SK-N-MC (cell line): Measurements from ENCODE around the gene MSMB.

ENCODE experiments used
- DNase-seq: peaks from one replicate; pipeline ENCODE4 v3.0.0-alpha.2; 2011; ENCODE audit warnings: low read depth, low spot score
- H3K27ac ChIP-seq: fragments of 200-600 bp; sonication (generic); 2 replicates; pipeline ENCODE4 v1.5.1; 2016; ENCODE audit warnings: mixed run types
- H3K36me3 ChIP-seq: fragments of 200-600 bp; sonication (generic); 2 replicates; pipeline ENCODE4 v1.6.1; 2017; ENCODE audit warnings: antibody characterized with exemption, low read length, mixed read lengths; ENCODE audit not compliant: insufficient read depth
- H3K4me3 ChIP-seq: fragments of 200-600 bp; sonication (generic); 2 replicates; pipeline ENCODE4 v1.5.1; 2016
- H3K9ac ChIP-seq: fragments of 200-600 bp; sonication (generic); 2 replicates; pipeline ENCODE4 v1.8.0; 2017; ENCODE audit warnings: mixed run types, mixed read lengths; ENCODE audit not compliant: insufficient read length
- H3K9me3 ChIP-seq: fragments of 200-600 bp; sonication (generic); 2 replicates; pipeline ENCODE4 v1.6.1; 2017; ENCODE audit warnings: low read depth, mild to moderate bottlenecking, antibody characterized with exemption, low read length, moderate library complexity, mixed read lengths
- EZH2 ChIP-seq: fragments of 200-600 bp; sonication (generic); IDR thresholded peaks from one replicate; pipeline ENCODE4 v1.6.1; 2017; ENCODE audit warnings: antibody characterized with exemption
- FOXP2 ChIP-seq: optimal IDR thresholded peaks from 2 replicates; pipeline ENCODE3; 2011; ENCODE audit warnings: mild to moderate bottlenecking, moderate library complexity; ENCODE audit not compliant: insufficient read depth; ENCODE audit errors: extremely low read length, control extremely low read depth
- POLR2AphosphoS5 ChIP-seq: IDR thresholded peaks from 2 replicates; pipeline ENCODE4 v1.6.1; 2012; ENCODE audit warnings: mild to moderate bottlenecking, low read depth, low read length, borderline replicate concordance

MSMB gene

DNA sequence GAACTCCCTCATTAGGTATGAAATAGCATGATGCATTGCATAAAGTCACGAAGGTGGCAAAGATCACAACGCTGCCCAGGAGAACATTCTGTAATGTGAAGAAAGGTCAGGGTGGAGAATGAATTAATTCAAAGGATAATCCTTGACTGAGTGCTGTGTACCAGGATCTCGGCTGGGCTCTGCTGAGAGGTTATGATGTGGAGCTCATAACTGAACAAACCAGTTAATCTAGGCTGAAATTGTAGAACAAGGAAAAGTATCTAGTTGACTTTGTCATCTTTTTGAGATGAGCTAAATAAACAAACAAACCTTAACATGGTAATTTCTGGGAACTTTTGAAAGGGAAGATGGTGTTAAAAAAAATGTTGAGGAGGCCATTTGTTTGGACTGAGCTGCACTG, 6.1 kb downstream of the MSMB start:
- TF ChIP-seq EZH2 (no peak), FOXP2 (no peak), POLR2AphosphoS5 (no peak)
- H3K27ac ChIP-seq = no peak overlapping the region
- no peaks in the 10 kb centered on the region for H3K36me3 ChIP-seq
- no peaks in the 10 kb centered on the region for H3K9me3 ChIP-seq
- no peak overlapping the region for H3K9ac ChIP-seq
- no peak for DNase-seq
- H3K4me3 ChIP-seq = no peak overlapping the region

DNA sequence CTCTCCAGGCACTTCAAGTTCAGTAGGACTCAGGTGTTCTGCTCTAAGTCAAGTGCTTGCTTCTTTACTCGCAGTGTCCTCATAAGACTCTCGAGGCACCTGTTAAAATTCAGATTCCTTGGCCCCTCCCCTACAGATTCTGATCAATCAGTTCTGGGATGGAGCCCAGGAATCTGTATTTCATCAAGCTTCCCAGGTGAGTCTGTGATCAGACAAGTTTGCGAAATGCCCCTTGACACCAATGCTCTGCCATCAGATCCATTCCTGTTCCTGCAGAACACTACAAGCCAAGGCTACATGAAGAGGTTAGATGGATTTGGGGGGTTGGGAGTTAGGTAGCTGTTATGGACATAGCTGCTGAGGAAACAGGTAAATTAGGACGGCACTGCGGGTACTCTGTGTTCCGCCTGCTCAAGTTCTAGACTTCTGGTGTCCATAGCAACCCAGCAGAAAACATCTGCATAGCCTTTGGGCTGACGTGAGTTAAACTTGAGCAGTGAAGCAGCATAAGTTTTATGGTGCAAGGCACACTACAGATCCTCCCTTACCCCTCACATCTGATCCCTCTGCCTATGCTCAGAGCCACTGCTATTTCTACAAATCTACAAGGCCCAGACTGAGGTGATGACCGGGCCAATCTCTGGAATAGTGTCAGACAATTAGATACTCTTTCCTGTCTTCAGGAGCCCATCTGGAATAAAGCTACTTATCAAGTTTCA, 8.8 kb downstream of the MSMB start:
- H3K27ac ChIP-seq = no peak overlapping the region
- H3K36me3 ChIP-seq = no peaks in the 10 kb centered on the region
- DNase-seq = no peak
- no peaks in the 10 kb centered on the region for H3K9me3 ChIP-seq
- H3K4me3 ChIP-seq = no peak overlapping the region
- TF ChIP-seq FOXP2 = no peak
- no peak for TF ChIP-seq EZH2
- TF ChIP-seq POLR2AphosphoS5 = no peak
- no peak overlapping the region for H3K9ac ChIP-seq

DNA sequence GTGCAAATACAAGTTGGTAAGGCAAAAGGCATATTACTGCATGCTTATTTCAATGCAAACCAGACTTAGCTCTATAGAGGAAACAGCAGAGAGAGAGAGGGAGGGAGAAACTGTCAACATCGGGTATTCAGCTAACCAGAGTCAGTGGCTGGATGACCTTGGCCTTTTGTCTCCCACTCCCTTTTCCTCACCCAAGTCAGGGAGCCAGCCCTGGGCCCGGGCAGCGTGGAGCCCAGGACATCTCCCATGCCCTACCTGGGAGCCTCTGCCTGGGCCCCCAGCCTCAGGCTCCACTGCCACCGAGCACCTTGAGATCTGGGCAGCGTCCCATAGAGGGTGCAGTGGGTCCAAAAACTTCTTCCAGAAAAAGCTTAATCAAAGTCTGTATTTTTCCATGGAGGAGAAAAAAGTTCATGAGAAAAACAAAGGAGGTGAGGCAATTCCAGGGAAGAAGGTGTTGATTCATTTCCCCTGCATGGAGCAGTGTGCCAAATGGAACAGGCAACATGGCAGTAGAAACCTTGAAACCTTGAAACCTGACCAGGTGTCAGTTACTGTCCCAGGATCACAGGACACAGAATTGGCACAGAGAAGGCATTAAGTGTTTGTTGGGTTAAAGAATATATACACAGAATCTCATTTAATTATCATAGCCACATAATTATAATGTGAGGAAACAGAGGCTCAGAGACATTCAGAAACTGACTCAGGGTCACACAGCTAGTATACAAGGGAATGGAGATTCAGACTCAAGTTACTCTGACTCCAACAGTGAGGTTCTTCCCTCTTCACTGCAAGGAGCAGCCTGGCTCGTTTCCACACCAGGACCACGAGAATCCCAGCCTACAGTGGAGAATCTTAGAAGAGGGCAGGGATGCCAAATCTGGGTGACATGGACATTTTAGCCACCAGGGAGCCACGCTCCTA, 9.9 kb downstream of the MSMB start:
- no peak overlapping the region for H3K4me3 ChIP-seq
- no peak overlapping the region for H3K9ac ChIP-seq
- TF ChIP-seq POLR2AphosphoS5 = no peak
- no peak for TF ChIP-seq FOXP2
- no peak for TF ChIP-seq EZH2
- DNase-seq = no peak
- no peaks in the 10 kb centered on the region for H3K36me3 ChIP-seq
- H3K27ac ChIP-seq = no peak overlapping the region
- no peaks in the 10 kb centered on the region for H3K9me3 ChIP-seq

DNA sequence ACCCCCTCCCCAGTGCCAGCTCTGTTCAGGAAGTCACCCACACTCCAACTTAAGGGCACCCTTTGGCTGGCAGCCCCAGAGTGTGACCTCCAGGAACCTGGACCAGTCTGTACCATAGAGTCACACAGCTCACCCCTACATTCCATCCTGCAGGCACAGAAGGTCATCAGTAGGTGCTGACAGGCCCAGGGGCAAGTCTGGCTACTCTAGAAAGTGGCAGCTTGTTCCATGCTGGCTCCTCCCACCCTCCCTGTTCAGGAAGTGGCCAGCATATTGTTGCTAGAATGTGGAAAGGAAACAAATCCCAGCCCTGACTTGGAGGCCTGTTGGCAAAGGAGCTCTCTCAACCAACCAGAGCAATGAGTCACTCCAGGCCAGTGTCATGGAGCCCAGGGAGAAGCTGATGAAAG, 12.5 kb downstream of the MSMB start:
- TF ChIP-seq POLR2AphosphoS5 (no peak), EZH2 (no peak), FOXP2 (no peak)
- no peak overlapping the region for H3K4me3 ChIP-seq
- H3K9ac ChIP-seq = no peak overlapping the region
- H3K36me3 ChIP-seq = no peaks in the 10 kb centered on the region
- no peak overlapping the region for H3K27ac ChIP-seq
- H3K9me3 ChIP-seq = no peaks in the 10 kb centered on the region
- DNase-seq = no peak

DNA sequence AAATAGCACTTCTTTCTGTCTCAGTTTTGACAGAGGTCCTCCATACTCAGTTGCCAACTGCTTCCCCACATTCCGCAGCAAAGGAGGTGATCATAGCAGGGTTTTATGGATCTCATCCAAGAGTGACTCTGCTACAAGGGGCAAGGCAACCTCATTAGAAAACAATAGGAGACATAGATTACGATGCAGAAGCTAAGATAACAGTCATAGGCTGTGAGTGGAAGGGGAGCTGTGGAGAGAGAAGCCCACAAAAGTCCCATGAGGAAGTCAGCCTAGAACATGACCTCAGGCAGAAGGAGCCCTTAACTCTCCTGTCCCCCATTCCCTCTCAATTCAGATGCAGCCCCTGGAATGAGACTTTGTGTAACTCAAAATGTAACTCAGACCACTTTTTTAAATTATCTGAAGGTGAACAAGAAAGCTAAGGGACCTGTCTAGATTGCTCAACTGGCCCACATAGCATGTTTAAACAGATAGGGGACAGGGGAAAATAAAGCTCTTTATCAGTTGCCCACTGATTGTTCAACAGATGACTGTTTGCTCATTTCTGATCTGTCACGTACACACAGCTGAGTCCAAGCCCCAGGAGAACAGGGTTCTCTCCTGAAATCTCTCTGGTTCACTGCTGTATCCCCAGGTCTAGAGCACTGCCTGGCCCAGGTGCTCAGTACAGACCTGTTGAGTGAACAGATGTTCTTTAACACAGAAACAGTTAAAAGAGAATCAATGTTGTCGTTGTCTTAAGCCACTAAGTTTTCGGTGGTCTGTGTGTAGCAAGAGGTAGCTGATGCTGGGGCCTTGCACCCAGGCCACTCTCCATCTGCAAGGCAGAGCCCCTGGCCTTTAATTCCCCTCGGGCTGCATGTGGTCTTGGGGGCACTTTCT, 14.2 kb downstream of the MSMB start:
- no peak for DNase-seq
- no peak overlapping the region for H3K4me3 ChIP-seq
- TF ChIP-seq EZH2 (no peak), FOXP2 (no peak), POLR2AphosphoS5 (no peak)
- no peaks in the 10 kb centered on the region for H3K9me3 ChIP-seq
- no peak overlapping the region for H3K9ac ChIP-seq
- no peak overlapping the region for H3K27ac ChIP-seq
- H3K36me3 ChIP-seq = no peaks in the 10 kb centered on the region

DNA sequence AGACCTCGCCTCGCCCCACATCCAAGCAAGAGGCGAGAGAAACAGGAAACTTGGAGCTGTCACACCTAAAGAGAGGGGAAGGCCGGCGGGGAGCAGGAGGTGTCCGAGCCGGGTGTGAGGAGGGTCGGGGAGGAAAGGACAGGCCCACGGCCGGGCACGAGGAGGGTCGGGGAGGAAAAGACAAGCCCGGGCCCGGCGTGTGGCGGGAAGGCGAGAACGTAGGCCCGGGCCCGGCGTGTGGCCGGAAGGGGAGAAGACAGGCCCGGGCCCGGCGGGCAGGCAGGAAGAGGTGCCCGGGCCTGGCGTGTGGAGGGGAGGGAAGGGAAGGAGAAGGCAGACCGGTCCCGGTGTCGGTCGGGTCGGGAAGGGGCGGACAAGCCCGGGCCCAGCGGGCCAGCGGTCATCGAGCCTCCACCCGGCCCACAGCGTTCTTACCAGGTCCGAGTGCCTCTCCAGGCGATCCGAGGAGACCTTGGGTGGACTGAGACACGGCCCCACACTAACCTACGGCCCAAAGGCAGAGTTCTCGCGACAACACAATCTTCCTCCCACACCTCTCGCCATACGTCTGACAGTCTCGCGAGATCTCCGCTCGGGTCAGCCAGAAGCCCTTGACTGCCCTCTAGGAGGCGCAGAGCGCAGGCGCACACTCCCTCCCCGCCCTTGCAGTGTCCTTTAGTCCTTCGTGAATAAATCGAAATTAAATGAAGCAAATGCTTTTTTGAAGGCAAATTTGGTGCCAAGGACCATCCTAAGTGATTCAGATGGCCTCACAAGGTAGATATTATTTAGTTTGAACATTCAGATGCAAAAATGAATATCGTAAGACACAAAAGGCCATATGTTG, 15.8 kb downstream of the MSMB start, which contains the start of gene NCOA4:
NCOA4 (minus strand) TSS at position 533 of the 847 bp plus-strand sequence. CDS start 13,943 bp downstream, outside the sequence.
- TF ChIP-seq POLR2AphosphoS5 (peak; percentile 52; the same call in 1 of the 2 replicates), FOXP2 (no peak), EZH2 (no peak)
- Histone ChIP-seq H3K27ac (peak within 1 kb of the TSS; percentile 30; the same call in 1 of the 2 replicates), H3K36me3 (no peaks in the 10 kb centered on the region), H3K4me3 (peak within 1 kb of the TSS; percentile 81), H3K9ac (peak within 1 kb of the TSS; percentile 89), H3K9me3 (no peaks in the 10 kb centered on the region)
- peak; percentile 48 for DNase-seq

DNA sequence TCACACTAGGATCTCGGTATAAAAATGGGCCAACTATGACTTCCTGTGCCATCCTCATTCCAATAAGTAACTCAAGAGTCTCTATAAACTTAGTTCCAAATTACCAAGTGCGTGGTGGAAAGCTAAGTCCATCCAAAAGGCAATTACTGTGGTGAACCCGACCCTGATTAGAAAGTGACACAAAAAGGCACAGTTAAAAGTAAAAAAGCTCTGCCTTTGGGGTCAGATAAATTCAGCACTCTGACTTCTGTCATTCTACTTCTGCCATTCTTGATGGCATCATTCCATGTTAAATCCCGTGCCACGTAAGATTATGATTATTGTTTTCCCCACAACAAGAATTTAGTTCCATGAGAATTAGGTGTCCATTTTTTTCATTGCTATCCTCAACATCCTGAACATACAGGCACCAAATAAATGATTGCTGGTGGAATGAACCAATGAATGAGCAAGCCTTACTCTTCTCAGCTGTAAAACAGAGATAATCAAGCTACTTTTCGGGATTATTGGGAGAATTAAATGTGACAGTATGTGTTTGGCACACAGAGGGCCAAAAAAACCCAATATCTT, 16.5 kb downstream of the MSMB start:
- Histone ChIP-seq H3K9ac (peak overlapping the region; percentile 89), H3K27ac (peak overlapping the region; percentile 54; the same call in 1 of the 2 replicates), H3K4me3 (peak overlapping the region; percentile 81), H3K36me3 (no peaks in the 10 kb centered on the region), H3K9me3 (no peaks in the 10 kb centered on the region)
- no peak for DNase-seq
- no peak for TF ChIP-seq FOXP2
- TF ChIP-seq POLR2AphosphoS5 = no peak
- no peak for TF ChIP-seq EZH2
